Mammary epithelial cell (primary cell): ENCODE data around the gene TOR3A.
A peak's percentile ranks its signal among the peaks of the same experiment; 100 is the strongest.

Experiments used
- EZH2 ChIP-seq: IDR thresholded peaks from 2 replicates; pipeline ENCODE4 v1.6.1; 2012; ENCODE audit warnings: low read length, inconsistent platforms, borderline replicate concordance
- TF ChIP-seq, protein P1 (sequence below), 2 donors: IDR thresholded peaks in 1 of 2; conservative IDR thresholded peaks in 1 of 2; 2 replicates each; pipeline ENCODE4 v1.5.1; 2011 to 2012; ENCODE audit warnings: inconsistent platforms in 2 of 2, low read length in 2 of 2, mild to moderate bottlenecking in 2 of 2, control low read depth in 1 of 2, low read depth in 1 of 2; ENCODE audit not compliant: insufficient read depth in 1 of 2; ENCODE audit errors: extremely low read depth in 1 of 2

DNA sequence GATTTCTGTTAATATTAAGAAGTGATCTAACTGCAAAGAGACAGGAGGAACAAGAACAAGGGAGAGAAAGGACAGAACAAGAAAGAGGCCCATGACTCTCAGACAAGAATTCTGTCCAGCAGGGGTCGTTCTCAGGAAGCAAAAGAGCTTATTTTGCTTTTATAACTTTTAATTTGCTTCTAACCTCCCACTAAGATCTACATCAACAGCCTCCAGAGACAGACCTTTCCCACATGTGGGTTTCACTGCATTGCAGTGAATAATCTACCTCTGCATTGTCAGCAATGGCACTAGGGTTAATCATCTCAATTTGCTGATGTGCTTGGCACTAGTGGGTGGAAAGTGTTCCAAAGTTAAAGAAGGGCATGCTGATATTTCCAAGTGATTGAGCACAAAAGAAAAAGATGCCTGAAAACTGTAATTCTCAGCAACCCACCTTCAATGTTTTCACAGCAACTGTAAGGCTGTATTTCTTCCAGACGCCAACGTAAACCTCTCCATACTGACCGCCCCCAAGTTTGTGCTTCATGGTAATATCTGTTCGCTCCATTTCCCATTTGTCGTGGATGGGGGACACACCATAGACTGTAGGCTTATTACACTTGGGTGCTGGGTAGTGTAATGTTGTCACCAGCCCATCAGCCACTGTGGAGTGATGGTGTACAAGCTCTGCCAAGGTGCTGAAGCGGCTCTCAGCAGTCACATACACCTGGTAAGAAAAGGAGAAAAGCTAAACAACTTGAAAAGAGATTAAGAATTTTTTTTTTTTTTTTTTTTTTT is 39.5 kb downstream of the TOR3A start:
- TF ChIP-seq, protein P1, sequence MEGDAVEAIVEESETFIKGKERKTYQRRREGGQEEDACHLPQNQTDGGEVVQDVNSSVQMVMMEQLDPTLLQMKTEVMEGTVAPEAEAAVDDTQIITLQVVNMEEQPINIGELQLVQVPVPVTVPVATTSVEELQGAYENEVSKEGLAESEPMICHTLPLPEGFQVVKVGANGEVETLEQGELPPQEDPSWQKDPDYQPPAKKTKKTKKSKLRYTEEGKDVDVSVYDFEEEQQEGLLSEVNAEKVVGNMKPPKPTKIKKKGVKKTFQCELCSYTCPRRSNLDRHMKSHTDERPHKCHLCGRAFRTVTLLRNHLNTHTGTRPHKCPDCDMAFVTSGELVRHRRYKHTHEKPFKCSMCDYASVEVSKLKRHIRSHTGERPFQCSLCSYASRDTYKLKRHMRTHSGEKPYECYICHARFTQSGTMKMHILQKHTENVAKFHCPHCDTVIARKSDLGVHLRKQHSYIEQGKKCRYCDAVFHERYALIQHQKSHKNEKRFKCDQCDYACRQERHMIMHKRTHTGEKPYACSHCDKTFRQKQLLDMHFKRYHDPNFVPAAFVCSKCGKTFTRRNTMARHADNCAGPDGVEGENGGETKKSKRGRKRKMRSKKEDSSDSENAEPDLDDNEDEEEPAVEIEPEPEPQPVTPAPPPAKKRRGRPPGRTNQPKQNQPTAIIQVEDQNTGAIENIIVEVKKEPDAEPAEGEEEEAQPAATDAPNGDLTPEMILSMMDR (conservative IDR thresholded peaks at IDR 0.05 in 1 of 2, IDR thresholded peaks at IDR 0.05 in 1 of 2; ENCODE audit: extremely low read depth in 1 of 2, insufficient read depth in 1 of 2, low read depth in 1 of 2, low read length in 2 of 2), result peak; percentile 55 to 64
- no peak for TF ChIP-seq EZH2
